Body of pancreas (tissue), 4 donors: ENCODE results near the gene DCLK2. TPM values are rescaled to one million over a fixed set of nuclear protein-coding genes. Genes with fewer than 3 reads are reported as not detected.

Experiments used
- ATAC-seq: fragments of 150-250 bp; one replicate; pipeline ENCODE4 v1.9.1; 2016
- DNase-seq, 4 donors: peaks; one replicate each; pipeline ENCODE4 v3.0.0-alpha.2; 2019
- H3K27ac ChIP-seq, 4 donors: fragments of 200-600 bp; sonication (generic); 1 replicate in 3 of 4; 2 replicates in 1 of 4; pipeline versions ENCODE4 v1.5.1 to v1.6.1; 2016 to 2019; ENCODE audit warnings: mild to moderate bottlenecking in 1 of 4, mixed read lengths in 1 of 4, moderate library complexity in 1 of 4
- H3K27me3 ChIP-seq, 2 donors: fragments of 200-600 bp; sonication (generic); one replicate each; pipeline ENCODE4 v1.6.0; 2016; ENCODE audit warnings: mild to moderate bottlenecking in 1 of 2
- H3K36me3 ChIP-seq, 2 donors: fragments of 200-600 bp; sonication (generic); replicated peaks in 1 of 2; 2 replicates each; pipeline ENCODE4 v1.5.1; 2016; ENCODE audit warnings: low read depth in 2 of 2; ENCODE audit not compliant: insufficient read depth in 1 of 2
- H3K4me1 ChIP-seq: fragments of 200-600 bp; sonication (generic); one replicate; pipeline ENCODE4 v1.6.0; 2016
- H3K4me3 ChIP-seq, 2 donors: fragments of 200-600 bp; sonication (generic); 1 replicate in 1 of 2; 2 replicates in 1 of 2; pipeline ENCODE4 v1.5.1; 2016 to 2019
- H3K9me3 ChIP-seq, 3 donors: fragments of 200-600 bp; sonication (generic); 1 replicate in 2 of 3; 2 replicates in 1 of 3; pipeline ENCODE4 v1.5.1; 2016
- POLR2A ChIP-seq, 3 donors: fragments of 450-650 bp; IDR thresholded peaks; one replicate each; pipeline ENCODE4 v1.6.1; 2016; ENCODE audit warnings: antibody characterized with exemption in 3 of 3, mild to moderate bottlenecking in 2 of 3
- WGBS, 2 donors: methylation state at CpG; one replicate each; pipeline ENCODE4 v1.1.5; 2017; 5-methylcytosine and 5-hydroxymethylcytosine counted together
- intact Hi-C: fragments of 100-400 bp; cut with DNase I; formaldehyde crosslinking; loops from one replicate; pipeline ENCODE4 v1.15.1; 2023
- total RNA-seq, 2 donors: library from RNA; depleted of rRNA; stranded (reverse); fragments of >200 nt; gene quantifications; one replicate each; pipeline ENCODE4 v1.1.0, GENCODE V29; 2016
- TF ChIP-seq, protein P1 (sequence below), 7 experiments: fragments of 450-650 bp in 4 of 7; fragments of 200-600 bp in 3 of 7; sonication (generic) in 3 of 7; IDR thresholded peaks; one replicate each; pipeline ENCODE4 v1.5.1; 2016 to 2019; ENCODE audit warnings: antibody characterized with exemption in 7 of 7

Gene DCLK2
- total RNA-seq, 2 donors from 2014 or later, result 3.6 to 4.6 TPM

- H3K9me3 ChIP-seq, result no peaks in the 10 kb centered on the region
- H3K27me3 ChIP-seq, result no peaks in the 10 kb centered on the region
- ATAC-seq (no peak), DNase-seq (no peak)
- H3K27ac ChIP-seq, result no peak overlapping the region
- WGBS, 2 donors, result 92% methylated on average over 3 of the region's 3 CpGs
- TF ChIP-seq, protein P1, sequence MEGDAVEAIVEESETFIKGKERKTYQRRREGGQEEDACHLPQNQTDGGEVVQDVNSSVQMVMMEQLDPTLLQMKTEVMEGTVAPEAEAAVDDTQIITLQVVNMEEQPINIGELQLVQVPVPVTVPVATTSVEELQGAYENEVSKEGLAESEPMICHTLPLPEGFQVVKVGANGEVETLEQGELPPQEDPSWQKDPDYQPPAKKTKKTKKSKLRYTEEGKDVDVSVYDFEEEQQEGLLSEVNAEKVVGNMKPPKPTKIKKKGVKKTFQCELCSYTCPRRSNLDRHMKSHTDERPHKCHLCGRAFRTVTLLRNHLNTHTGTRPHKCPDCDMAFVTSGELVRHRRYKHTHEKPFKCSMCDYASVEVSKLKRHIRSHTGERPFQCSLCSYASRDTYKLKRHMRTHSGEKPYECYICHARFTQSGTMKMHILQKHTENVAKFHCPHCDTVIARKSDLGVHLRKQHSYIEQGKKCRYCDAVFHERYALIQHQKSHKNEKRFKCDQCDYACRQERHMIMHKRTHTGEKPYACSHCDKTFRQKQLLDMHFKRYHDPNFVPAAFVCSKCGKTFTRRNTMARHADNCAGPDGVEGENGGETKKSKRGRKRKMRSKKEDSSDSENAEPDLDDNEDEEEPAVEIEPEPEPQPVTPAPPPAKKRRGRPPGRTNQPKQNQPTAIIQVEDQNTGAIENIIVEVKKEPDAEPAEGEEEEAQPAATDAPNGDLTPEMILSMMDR (IDR thresholded peaks at IDR 0.05), result no peak
- no peak for TF ChIP-seq POLR2A (IDR thresholded peaks at IDR 0.05)
- no peaks in the 10 kb centered on the region for H3K4me1 ChIP-seq
- H3K36me3 ChIP-seq, result no peaks in the 10 kb centered on the region
- intact Hi-C loops, result no loop called here
- H3K4me3 ChIP-seq, result no peak overlapping the region
These were observed 211.6 kb downstream of the DCLK2 start for GRCh38 chr4:150289881-150290280.

GRCh38 chr4:150297861-150298474, 219.7 kb downstream of the DCLK2 start:
- H3K27ac ChIP-seq, result no peak overlapping the region
- intact Hi-C loops, result no loop called here
- no peaks in the 10 kb centered on the region for H3K27me3 ChIP-seq
- no peak overlapping the region for H3K4me3 ChIP-seq
- TF ChIP-seq, protein P1 (IDR thresholded peaks at IDR 0.05), result peak; percentile 17 to 66 (median 56)
- TF ChIP-seq POLR2A (IDR thresholded peaks at IDR 0.05), result no peak
- H3K36me3 ChIP-seq, result no peaks in the 10 kb centered on the region
- H3K4me1 ChIP-seq, result no peaks in the 10 kb centered on the region
- DNase-seq (peak; percentile 29 to 64 (median 56)), ATAC-seq (no peak)
- WGBS, 2 donors, result 89 to 91% methylated on average over 1 of the region's 1 CpG
- H3K9me3 ChIP-seq, result no peaks in the 10 kb centered on the region

DNA sequence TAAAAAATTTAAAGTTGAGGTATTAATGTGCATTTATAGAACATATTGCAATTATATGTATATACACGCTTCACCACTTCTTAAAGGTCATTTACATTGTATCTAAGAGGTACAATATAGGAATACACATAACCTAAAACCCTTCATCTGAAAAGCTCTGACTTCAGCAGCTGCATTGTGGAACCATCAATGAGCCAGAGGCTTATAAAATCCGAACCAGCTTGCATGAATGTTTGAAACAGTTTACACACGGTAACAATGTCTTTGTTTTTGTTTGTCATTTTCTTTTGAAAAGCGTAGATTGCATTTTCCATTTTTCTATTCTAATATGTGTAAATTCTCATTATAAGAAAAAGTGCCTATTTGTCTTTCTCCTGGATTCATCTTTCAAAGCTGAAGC, 221.6 kb downstream of the DCLK2 start:
- TF ChIP-seq POLR2A (IDR thresholded peaks at IDR 0.05), result no peak
- TF ChIP-seq, protein P1 (IDR thresholded peaks at IDR 0.05), result no peak
- no peak for ATAC-seq
- Histone ChIP-seq H3K4me3 (no peak overlapping the region), H3K4me1 (no peaks in the 10 kb centered on the region), H3K9me3 (no peaks in the 10 kb centered on the region), H3K27ac (no peak overlapping the region), H3K36me3 (no peaks in the 10 kb centered on the region), H3K27me3 (no peaks in the 10 kb centered on the region)
- WGBS, 2 donors, result 89 to 97% methylated on average over 4 of the region's 4 CpGs
- no peak for DNase-seq
- intact Hi-C loops, result no loop called here

- 60 to 70% methylated on average over 4 of the region's 4 CpGs for WGBS, 2 donors
- Histone ChIP-seq H3K36me3 (no peaks in the 10 kb centered on the region), H3K4me3 (no peak overlapping the region), H3K27ac (no peak overlapping the region), H3K4me1 (peaks cover 10% of the 10 kb centered on the region), H3K9me3 (no peaks in the 10 kb centered on the region), H3K27me3 (no peaks in the 10 kb centered on the region)
- TF ChIP-seq, protein P1 (IDR thresholded peaks at IDR 0.05), result no peak
- no peak for TF ChIP-seq POLR2A (IDR thresholded peaks at IDR 0.05)
- peak; percentile 71 for ATAC-seq
- DNase-seq, result peak in 2 of 4 donors; percentile 44 to 53
- intact Hi-C loops, result no loop called here
These were observed 224.3 kb downstream of the DCLK2 start for GRCh38 chr4:150302553-150302952.

DNA sequence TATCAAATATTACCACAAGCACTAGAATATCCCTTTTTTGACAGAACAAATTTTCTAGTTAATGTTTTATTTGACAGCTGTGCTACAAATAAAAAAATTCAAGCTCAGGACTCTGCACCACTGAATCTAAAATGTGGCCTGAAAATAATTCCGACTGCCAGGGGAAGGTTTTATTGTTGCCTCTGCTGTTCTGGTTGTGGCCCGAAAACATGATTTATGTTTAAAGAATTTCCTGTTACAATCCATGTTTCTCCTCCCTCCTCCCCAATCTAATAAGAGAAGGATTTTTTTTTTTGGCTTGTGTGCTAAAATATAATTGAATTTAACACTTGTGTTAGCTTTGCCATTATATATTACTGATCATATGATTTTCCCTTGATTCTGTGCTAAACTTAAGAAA, 227.8 kb downstream of the DCLK2 start:
- Histone ChIP-seq H3K4me1 (peaks cover 10% of the 10 kb centered on the region), H3K36me3 (no peaks in the 10 kb centered on the region), H3K27me3 (no peaks in the 10 kb centered on the region), H3K4me3 (no peak overlapping the region), H3K9me3 (no peaks in the 10 kb centered on the region), H3K27ac (no peak overlapping the region)
- WGBS, 2 donors, result 43 to 48% methylated on average over 2 of the region's 2 CpGs
- DNase-seq (no peak), ATAC-seq (no peak)
- no peak for TF ChIP-seq POLR2A (IDR thresholded peaks at IDR 0.05)
- TF ChIP-seq, protein P1 (IDR thresholded peaks at IDR 0.05), result no peak
- intact Hi-C loops, result no loop called here
